Mucosa of descending colon (tissue), 3 donors: ENCODE results near the gene UMAD1. TPM values are rescaled to one million over a fixed set of nuclear protein-coding genes. Genes with fewer than 3 reads are reported as not detected.

ENCODE experiments used
- ATAC-seq: fragments of 200-7000 bp; cut with Tn5 transposase; one replicate; pipeline ENCODE4 v1.9.1; 2020; ENCODE audit warnings: mild to moderate bottlenecking, moderate library complexity
- DNase-seq, 3 donors: peaks; one replicate each; pipeline ENCODE4 v3.0.0-alpha.2; 2020
- H3K36me3 ChIP-seq: fragments of 200-600 bp; one replicate; pipeline ENCODE4 v1.8.0; 2021; ENCODE audit warnings: low read depth, mild to moderate bottlenecking
- H3K4me1 ChIP-seq: fragments of 200-600 bp; one replicate; pipeline ENCODE4 v1.8.0; 2021; ENCODE audit warnings: low read depth, mild to moderate bottlenecking
- H3K4me3 ChIP-seq: fragments of 200-600 bp; one replicate; pipeline ENCODE4 v1.8.0; 2021; ENCODE audit warnings: mild to moderate bottlenecking
- H3K9me3 ChIP-seq: fragments of 200-600 bp; one replicate; pipeline ENCODE4 v1.8.0; 2021; ENCODE audit warnings: mild to moderate bottlenecking
- intact Hi-C, 2 donors: fragments of 100-400 bp; cut with DNase I in 1 of 2; cut with micrococcal nuclease in 1 of 2; formaldehyde crosslinking; loops; one replicate each; pipeline versions ENCODE4 v1.11.0 to v1.11.1; 2022; cut with DNase I, micrococcal nuclease
- total RNA-seq, 3 donors: library from RNA; stranded (reverse); fragmentation: NEBNext Ultra II Directional in 2 of 3; extraction: Animal tissue kit (Norgen Biotek cat#: 25700) in 2 of 3; gene quantifications; one replicate each; pipeline versions ENCODE4 v1.2.1 to v1.2.4, GENCODE V29; 2021 to 2023
- TF ChIP-seq, protein P1 (sequence below): fragments of 200-600 bp; IDR thresholded peaks from one replicate; pipeline ENCODE4 v1.8.0; 2022; ENCODE audit warnings: antibody characterized with exemption, mild to moderate bottlenecking
- donor health status: DM: no; HTN: no; CAD: no; lungs with moderate emphysema.
- donor health status: DM: no; HTN: no; CAD: no.
- donor health status: DM: no; HTN: yes; CAD: no.

The UMAD1 gene
- total RNA-seq, 3 donors from 2014 or later = 18.5 to 22.1 (median 18.6) TPM

DNA sequence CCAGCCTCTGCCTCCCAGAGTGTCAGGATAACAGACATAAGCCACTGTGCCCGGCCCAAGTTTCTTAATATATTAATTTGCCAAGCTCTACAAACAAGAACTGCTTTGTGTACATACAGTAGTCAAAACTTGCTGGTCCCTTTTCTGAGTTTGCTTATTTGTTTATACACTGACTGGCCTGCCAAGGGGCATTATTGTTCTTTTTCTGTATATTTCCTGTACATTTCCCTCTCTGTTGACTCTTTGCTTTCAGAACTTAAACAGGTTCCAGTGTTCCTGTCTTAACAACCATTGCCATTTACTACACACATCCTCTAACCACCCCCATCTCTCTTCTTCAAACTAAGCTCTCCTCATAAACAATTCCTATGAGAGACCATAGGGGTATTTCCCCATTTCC, 139.3 kb downstream of the UMAD1 start:
- Histone ChIP-seq H3K9me3 (no peaks in the 10 kb centered on the region), H3K4me1 (no peaks in the 10 kb centered on the region), H3K36me3 (no peaks in the 10 kb centered on the region), H3K4me3 (no peak overlapping the region)
- intact Hi-C loops = no loop called here
- ATAC-seq (no peak), DNase-seq (no peak)
- TF ChIP-seq, protein P1, sequence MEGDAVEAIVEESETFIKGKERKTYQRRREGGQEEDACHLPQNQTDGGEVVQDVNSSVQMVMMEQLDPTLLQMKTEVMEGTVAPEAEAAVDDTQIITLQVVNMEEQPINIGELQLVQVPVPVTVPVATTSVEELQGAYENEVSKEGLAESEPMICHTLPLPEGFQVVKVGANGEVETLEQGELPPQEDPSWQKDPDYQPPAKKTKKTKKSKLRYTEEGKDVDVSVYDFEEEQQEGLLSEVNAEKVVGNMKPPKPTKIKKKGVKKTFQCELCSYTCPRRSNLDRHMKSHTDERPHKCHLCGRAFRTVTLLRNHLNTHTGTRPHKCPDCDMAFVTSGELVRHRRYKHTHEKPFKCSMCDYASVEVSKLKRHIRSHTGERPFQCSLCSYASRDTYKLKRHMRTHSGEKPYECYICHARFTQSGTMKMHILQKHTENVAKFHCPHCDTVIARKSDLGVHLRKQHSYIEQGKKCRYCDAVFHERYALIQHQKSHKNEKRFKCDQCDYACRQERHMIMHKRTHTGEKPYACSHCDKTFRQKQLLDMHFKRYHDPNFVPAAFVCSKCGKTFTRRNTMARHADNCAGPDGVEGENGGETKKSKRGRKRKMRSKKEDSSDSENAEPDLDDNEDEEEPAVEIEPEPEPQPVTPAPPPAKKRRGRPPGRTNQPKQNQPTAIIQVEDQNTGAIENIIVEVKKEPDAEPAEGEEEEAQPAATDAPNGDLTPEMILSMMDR = no peak

DNA sequence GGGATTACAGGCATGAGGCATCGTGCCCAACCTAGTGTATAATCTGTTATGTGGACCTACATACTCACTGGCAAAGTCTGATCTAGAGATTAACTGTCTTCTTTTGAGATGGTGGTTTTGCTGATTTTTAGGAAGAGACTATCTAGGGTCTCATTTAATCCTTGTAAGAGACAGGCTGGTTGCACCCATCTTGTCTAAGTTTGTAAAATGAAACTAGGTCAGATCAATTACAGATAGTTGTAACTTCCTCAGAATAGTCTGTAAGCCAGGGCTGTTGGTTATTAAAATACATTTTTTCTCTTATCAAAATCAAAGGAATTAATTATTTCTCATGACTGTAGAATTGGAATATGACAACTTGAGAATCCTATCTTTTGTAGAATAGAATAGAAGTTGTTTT, 142.4 kb downstream of the UMAD1 start:
- TF ChIP-seq, protein P1 = no peak
- intact Hi-C loops = no loop called here
- no peaks in the 10 kb centered on the region for H3K9me3 ChIP-seq
- H3K36me3 ChIP-seq = no peaks in the 10 kb centered on the region
- no peak overlapping the region for H3K4me3 ChIP-seq
- ATAC-seq (no peak), DNase-seq (no peak)
- H3K4me1 ChIP-seq = no peaks in the 10 kb centered on the region

DNA sequence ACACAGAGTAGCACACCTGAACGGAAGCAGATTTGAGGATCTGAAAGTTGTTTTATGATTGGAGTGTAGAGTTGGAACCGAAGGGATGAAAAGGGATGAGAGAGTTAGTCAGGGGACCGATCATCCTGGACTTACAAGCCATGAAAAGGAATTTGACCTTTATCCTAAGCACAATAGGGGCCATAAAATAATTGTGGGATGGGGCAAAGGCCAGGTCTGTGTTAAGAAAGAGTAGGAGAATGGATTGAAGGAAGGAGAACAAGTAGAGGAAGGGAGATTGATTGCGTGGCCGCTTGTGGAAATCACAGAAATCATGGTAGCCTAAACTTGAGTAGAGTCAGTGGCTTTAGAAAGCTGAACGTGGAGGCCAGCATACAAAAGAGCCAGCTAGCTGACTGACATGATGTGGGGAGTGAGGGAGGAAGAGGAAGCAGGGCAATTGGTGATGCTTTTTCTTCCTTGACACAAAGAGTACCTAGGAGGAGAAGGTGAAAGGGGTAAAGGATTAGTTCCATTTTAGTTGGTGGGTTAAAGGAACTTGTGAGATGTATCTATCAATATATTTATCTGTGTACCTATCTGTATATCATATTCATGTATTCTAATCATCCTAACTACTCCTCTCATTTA, 144.9 kb downstream of the UMAD1 start:
- H3K9me3 ChIP-seq = no peaks in the 10 kb centered on the region
- TF ChIP-seq, protein P1 = no peak
- ATAC-seq = peak; percentile 97
- DNase-seq = peak in 1 of 3 donors; percentile 52
- H3K36me3 ChIP-seq = no peaks in the 10 kb centered on the region
- no peak overlapping the region for H3K4me3 ChIP-seq
- no peaks in the 10 kb centered on the region for H3K4me1 ChIP-seq
- intact Hi-C loops = no loop called here

DNA sequence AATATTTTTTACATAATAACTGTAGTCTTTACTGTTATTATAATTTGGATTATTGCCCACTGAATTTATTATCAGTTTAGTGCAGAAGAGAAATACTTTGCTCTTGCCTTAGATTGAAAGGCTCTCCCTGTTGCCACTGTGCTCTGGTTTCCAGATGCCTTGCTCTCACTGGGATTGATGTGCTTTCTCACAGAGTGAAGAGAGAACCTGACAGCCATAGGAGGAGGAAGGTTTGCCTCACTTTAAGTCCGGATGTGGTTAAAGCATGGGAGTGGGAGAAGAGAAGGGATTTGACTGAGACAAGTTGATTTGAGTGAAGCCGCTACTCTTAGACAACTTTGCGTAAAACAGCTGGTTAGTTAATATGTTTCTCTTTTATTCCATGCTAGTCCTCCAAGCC, 146.0 kb downstream of the UMAD1 start:
- no peak overlapping the region for H3K4me3 ChIP-seq
- ATAC-seq (no peak), DNase-seq (no peak)
- TF ChIP-seq, protein P1 = no peak
- no peaks in the 10 kb centered on the region for H3K36me3 ChIP-seq
- no peaks in the 10 kb centered on the region for H3K4me1 ChIP-seq
- intact Hi-C loops = no loop called here
- no peaks in the 10 kb centered on the region for H3K9me3 ChIP-seq

DNA sequence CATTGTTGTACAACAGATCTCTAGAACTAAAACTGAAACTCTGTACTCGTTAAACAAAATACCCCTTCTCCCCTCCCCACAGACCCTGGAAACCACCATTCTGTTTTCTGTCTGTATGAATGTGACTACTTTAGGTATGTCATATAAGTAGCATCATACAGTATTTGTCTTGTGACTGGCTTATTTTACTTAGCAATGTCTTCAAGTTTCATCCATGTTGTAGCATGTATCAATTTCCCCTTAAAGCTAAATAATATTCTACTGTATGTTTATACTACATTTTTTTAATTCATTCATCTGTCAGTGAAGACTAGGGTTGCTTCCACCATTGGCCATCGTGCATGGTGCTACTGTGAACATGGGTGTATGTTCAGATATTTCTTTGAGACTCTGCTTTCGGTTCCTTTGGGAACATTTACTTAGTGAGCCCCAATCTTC, 149.0 kb downstream of the UMAD1 start:
- intact Hi-C loops = no loop called here
- no peak for DNase-seq
- Histone ChIP-seq H3K9me3 (no peaks in the 10 kb centered on the region), H3K36me3 (no peaks in the 10 kb centered on the region), H3K4me1 (no peaks in the 10 kb centered on the region), H3K4me3 (no peak overlapping the region)
- TF ChIP-seq, protein P1 = no peak
- ATAC-seq = no peak
